SU-DHL-6 (cell line): ENCODE measurements around the gene CD96.

ENCODE experiments used
- H2AFZ ChIP-seq: fragments of 200-600 bp; sonication (generic); 2 replicates; pipeline ENCODE4 v1.6.1; 2014; ENCODE audit warnings: low read depth, mild to moderate bottlenecking, moderate library complexity, mixed read lengths, antibody characterized with exemption, low read length; ENCODE audit not compliant: severe bottlenecking
- H3F3A ChIP-seq: fragments of 200-600 bp; shearing (Covaris generic); 2 replicates; pipeline ENCODE4 v1.6.0; 2016; ENCODE audit warnings: antibody characterized with exemption, mild to moderate bottlenecking; ENCODE audit not compliant: insufficient read depth
- H3K27ac ChIP-seq: fragments of 200-600 bp; sonication (generic); 2 replicates; pipeline ENCODE4 v1.5.1; 2016; ENCODE audit warnings: low read depth, mild to moderate bottlenecking, low read length, moderate library complexity, mixed read lengths
- H3K27me3 ChIP-seq: fragments of 200-600 bp; sonication (generic), shearing (Covaris generic); 2 replicates; pipeline ENCODE4 v1.6.0; 2014; ENCODE audit warnings: mild to moderate bottlenecking, low read length
- H3K36me3 ChIP-seq: fragments of 200-600 bp; sonication (generic); 2 replicates; pipeline ENCODE4 v1.6.1; 2014; ENCODE audit warnings: mild to moderate bottlenecking, low read length, mixed read lengths
- H3K4me2 ChIP-seq: fragments of 300-600, 200-600 bp; shearing (Covaris generic), sonication (generic); 2 replicates; pipeline ENCODE4 v1.6.0; 2014; ENCODE audit warnings: low read length, low read depth, mild to moderate bottlenecking; ENCODE audit not compliant: poor library complexity, severe bottlenecking
- H3K4me3 ChIP-seq: fragments of 200-600 bp; sonication (generic); 2 replicates; pipeline ENCODE4 v1.5.1; 2014; ENCODE audit warnings: antibody characterized with exemption, low read length, mild to moderate bottlenecking, mixed read lengths; ENCODE audit not compliant: insufficient read depth, poor library complexity, severe bottlenecking
- H3K79me2 ChIP-seq: fragments of 200-600 bp; sonication (generic); 2 replicates; pipeline ENCODE4 v1.6.1; 2014; ENCODE audit warnings: mild to moderate bottlenecking, low read length, moderate library complexity; ENCODE audit not compliant: insufficient read depth
- H3K9ac ChIP-seq: fragments of 200-600 bp; sonication (generic); 2 replicates; pipeline ENCODE4 v1.7.0; 2014; ENCODE audit warnings: mild to moderate bottlenecking, low read length
- H3K9me2 ChIP-seq: fragments of 200-600 bp; sonication (generic); replicated peaks from 2 replicates; pipeline ENCODE4 v1.6.1; 2014; ENCODE audit warnings: low read length; ENCODE audit not compliant: insufficient read depth
- H3K9me3 ChIP-seq: fragments of 200-600 bp; sonication (generic); 2 replicates; pipeline ENCODE4 v1.6.1; 2014; ENCODE audit warnings: low read length, mixed read lengths; ENCODE audit not compliant: insufficient read depth
- H4K20me1 ChIP-seq: fragments of 200-600 bp; sonication (generic); 2 replicates; pipeline ENCODE4 v1.6.1; 2014; ENCODE audit warnings: low read depth, mild to moderate bottlenecking, antibody characterized with exemption, low read length, moderate library complexity, mixed read lengths
- EZH2phosphoT487 ChIP-seq: fragments of 200-600 bp; sonication (generic), shearing (Covaris generic); conservative IDR thresholded peaks from 2 replicates; pipeline ENCODE4 v1.6.1; 2018; ENCODE audit warnings: mild to moderate bottlenecking, antibody characterized with exemption, low read length, moderate library complexity, mixed read lengths
- TF ChIP-seq, protein P1 (sequence below): fragments of 200-600 bp; sonication (generic); IDR thresholded peaks from one replicate; pipeline ENCODE4 v1.5.1; 2017; ENCODE audit warnings: antibody characterized with exemption, mild to moderate bottlenecking, low read length, moderate library complexity; ENCODE audit not compliant: insufficient read depth, poor library complexity, severe bottlenecking

CD96 gene

DNA sequence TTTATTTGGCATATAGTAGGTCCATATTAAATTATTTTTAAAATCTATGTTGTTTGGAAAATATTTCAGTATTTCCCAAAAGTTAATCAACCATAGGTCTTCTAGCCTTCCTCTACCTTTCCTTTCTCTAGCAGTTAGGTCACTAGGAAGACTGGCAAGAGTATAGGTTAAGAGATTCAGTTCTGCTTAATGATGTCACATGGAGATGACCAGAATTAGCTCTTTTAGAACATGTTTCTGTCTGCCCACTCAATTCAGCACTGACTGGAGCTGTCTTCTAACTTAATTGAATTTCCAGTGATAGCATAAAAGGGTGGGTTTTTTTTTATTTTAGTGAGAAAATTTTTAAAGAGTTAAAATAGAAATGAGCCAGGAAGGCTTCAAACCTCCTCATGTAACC, 76.9 kb downstream of the CD96 start:
- Histone ChIP-seq H3K9ac (no peak overlapping the region), H3K4me2 (no peak overlapping the region), H4K20me1 (no peaks in the 10 kb centered on the region), H3K36me3 (no peaks in the 10 kb centered on the region), H3K4me3 (no peak overlapping the region), H3K27ac (no peak overlapping the region), H3F3A (no peaks in the 10 kb centered on the region), H3K9me3 (no peaks in the 10 kb centered on the region), H3K9me2 (no peaks in the 10 kb centered on the region), H2AFZ (no peak overlapping the region), H3K27me3 (no peaks in the 10 kb centered on the region; the same call in 1 of the 2 replicates), H3K79me2 (no peaks in the 10 kb centered on the region)
- TF ChIP-seq, protein P1, sequence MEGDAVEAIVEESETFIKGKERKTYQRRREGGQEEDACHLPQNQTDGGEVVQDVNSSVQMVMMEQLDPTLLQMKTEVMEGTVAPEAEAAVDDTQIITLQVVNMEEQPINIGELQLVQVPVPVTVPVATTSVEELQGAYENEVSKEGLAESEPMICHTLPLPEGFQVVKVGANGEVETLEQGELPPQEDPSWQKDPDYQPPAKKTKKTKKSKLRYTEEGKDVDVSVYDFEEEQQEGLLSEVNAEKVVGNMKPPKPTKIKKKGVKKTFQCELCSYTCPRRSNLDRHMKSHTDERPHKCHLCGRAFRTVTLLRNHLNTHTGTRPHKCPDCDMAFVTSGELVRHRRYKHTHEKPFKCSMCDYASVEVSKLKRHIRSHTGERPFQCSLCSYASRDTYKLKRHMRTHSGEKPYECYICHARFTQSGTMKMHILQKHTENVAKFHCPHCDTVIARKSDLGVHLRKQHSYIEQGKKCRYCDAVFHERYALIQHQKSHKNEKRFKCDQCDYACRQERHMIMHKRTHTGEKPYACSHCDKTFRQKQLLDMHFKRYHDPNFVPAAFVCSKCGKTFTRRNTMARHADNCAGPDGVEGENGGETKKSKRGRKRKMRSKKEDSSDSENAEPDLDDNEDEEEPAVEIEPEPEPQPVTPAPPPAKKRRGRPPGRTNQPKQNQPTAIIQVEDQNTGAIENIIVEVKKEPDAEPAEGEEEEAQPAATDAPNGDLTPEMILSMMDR = no peak
- no peak for TF ChIP-seq EZH2phosphoT487

DNA sequence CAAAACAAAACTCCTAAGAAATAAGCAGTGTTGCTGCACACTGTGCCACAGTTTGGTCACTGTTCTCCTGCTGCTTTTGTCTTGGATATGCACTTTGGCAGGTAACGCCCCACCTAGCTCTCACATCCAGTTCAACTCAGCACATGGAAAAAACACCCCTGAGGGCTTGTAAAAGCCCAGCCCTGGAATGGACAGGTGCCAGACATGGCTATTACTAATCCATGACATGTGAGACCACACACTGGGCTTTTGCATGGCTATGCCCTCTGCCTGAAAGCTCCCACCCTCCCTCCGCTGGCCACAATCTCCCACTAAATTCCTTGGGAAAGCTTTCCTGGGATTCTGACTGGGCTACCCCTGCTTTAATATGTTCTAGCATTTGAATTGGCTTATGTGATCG, 77.8 kb downstream of the CD96 start:
- Histone ChIP-seq H3F3A (no peaks in the 10 kb centered on the region), H3K9me2 (no peaks in the 10 kb centered on the region), H3K36me3 (no peaks in the 10 kb centered on the region), H3K27me3 (no peaks in the 10 kb centered on the region; the same call in 1 of the 2 replicates), H3K4me2 (no peak overlapping the region), H3K79me2 (no peaks in the 10 kb centered on the region), H3K27ac (no peak overlapping the region), H2AFZ (no peak overlapping the region), H3K9ac (no peak overlapping the region), H4K20me1 (no peaks in the 10 kb centered on the region), H3K9me3 (no peaks in the 10 kb centered on the region), H3K4me3 (no peak overlapping the region)
- TF ChIP-seq, protein P1 = no peak
- TF ChIP-seq EZH2phosphoT487 = no peak

DNA sequence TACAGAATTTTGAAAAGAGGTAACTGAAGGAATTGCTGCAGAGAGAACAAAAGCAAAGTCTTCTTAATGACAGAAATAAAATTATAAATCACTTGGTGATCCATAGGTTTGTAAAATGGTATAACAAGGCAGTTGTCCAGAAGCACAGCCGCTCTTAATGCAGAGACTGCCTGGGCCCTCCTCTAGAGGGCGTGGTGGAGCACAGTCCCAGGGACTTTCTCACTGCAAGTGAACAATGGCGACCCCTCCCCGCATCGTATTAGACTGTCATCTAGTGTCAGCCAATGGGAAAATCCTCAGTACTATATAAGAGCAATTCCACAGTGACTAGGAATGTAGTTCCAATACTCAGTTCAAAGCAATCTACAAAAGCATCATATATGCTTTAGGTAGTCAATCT, 79.5 kb downstream of the CD96 start:
- Histone ChIP-seq H4K20me1 (no peaks in the 10 kb centered on the region), H3K79me2 (no peaks in the 10 kb centered on the region), H3K27me3 (no peaks in the 10 kb centered on the region; the same call in 1 of the 2 replicates), H2AFZ (no peak overlapping the region), H3K36me3 (no peaks in the 10 kb centered on the region), H3K9me3 (no peaks in the 10 kb centered on the region), H3K27ac (no peak overlapping the region), H3K9me2 (no peaks in the 10 kb centered on the region), H3K4me2 (no peak overlapping the region), H3K4me3 (no peak overlapping the region), H3F3A (no peaks in the 10 kb centered on the region), H3K9ac (no peak overlapping the region)
- no peak for TF ChIP-seq EZH2phosphoT487
- TF ChIP-seq, protein P1 = peak; percentile 17
